ENCODE results near the gene KCNJ10.

GRCh38 chr1:160070243-160071163 lies 543 bp upstream of the KCNJ10 start:
- TF ChIP-seq POLR2A (IDR thresholded peaks at IDR 0.05; ENCODE audit: low read length) (no peak), GATA1 (IDR thresholded peaks at IDR 0.05; ENCODE audit: low read depth, low read length) (no peak)
